HG02571 (cell line): ENCODE data around the gene CTBP2.

Experiments used
- ATAC-seq: cut with Tn5 transposase; IDR thresholded peaks from one replicate; pipeline ENCODE4 v1.9.1; 2021; ENCODE audit warnings: mild to moderate bottlenecking, moderate library complexity; ENCODE audit not compliant: unreplicated experiment

CTBP2 gene

GRCh38 chr10:125026036-125026931 is 134.1 kb downstream of the CTBP2 start:
- no peak for ATAC-seq

GRCh38 chr10:125025341-125025740 is 135.0 kb downstream of the CTBP2 start:
- no peak for ATAC-seq

- no peak for ATAC-seq
Observed at GRCh38 chr10:125024497-125025234, 135.7 kb downstream of the CTBP2 start.

GRCh38 chr10:125023862-125024496 is 136.4 kb downstream of the CTBP2 start:
- no peak for ATAC-seq

- ATAC-seq: no peak
Observed at GRCh38 chr10:125023255-125023654, 137.1 kb downstream of the CTBP2 start.

- no peak for ATAC-seq
Observed at GRCh38 chr10:125022671-125023070, 137.7 kb downstream of the CTBP2 start.

- no peak for ATAC-seq
Observed at GRCh38 chr10:125021686-125022344, 138.5 kb downstream of the CTBP2 start.

- ATAC-seq: no peak
Observed at GRCh38 chr10:125020871-125021270, 139.5 kb downstream of the CTBP2 start.

- ATAC-seq: no peak
Observed at GRCh38 chr10:125020386-125020785, 140.0 kb downstream of the CTBP2 start.

- ATAC-seq: no peak
Observed at GRCh38 chr10:125018576-125019143, 141.7 kb downstream of the CTBP2 start.

- no peak for ATAC-seq
Observed at GRCh38 chr10:125017547-125018298, 142.6 kb downstream of the CTBP2 start.

- ATAC-seq: no peak
Observed at GRCh38 chr10:125016611-125017202, 143.7 kb downstream of the CTBP2 start.

GRCh38 chr10:125016123-125016522 is 144.2 kb downstream of the CTBP2 start:
- ATAC-seq: no peak

GRCh38 chr10:125015356-125015944 is 144.9 kb downstream of the CTBP2 start:
- ATAC-seq: no peak

GRCh38 chr10:125014836-125015355 is 145.5 kb downstream of the CTBP2 start:
- no peak for ATAC-seq

- no peak for ATAC-seq
Observed at GRCh38 chr10:125014086-125014830, 146.1 kb downstream of the CTBP2 start.

- no peak for ATAC-seq
Observed at GRCh38 chr10:125013529-125013872, 146.9 kb downstream of the CTBP2 start.

- ATAC-seq: no peak
Observed at GRCh38 chr10:125012851-125013528, 147.4 kb downstream of the CTBP2 start.
